Hepatic stellate cell (primary cell): ENCODE results near the gene LPAR1.
"Not testable (repeated sequence)": the region's sequence is repeated elsewhere in the genome, so short reads cannot be mapped to it uniquely, and the experiment has no call there.

Experiments
- DNase-seq: peaks from one replicate; pipeline ENCODE4 v3.0.0; 2011; ENCODE audit warnings: low spot score

The LPAR1 gene

GRCh38 chr9:111038331-111039230 is at the start of gene LPAR1:
Gene LPAR1 (minus strand): TSS chr9:111038470. CDS start chr9:110972117, 66,353 bp downstream.
- peak; percentile 42 for DNase-seq

- DNase-seq, result no peak
These were observed 40.2 kb upstream of the LPAR1 start for GRCh38 chr9:111078391-111079038.

- no peak for DNase-seq
These were observed 38.2 kb upstream of the LPAR1 start for GRCh38 chr9:111076519-111076918.

GRCh38 chr9:111076042-111076441 is 37.8 kb upstream of the LPAR1 start:
- DNase-seq, result no peak

GRCh38 chr9:111074395-111074794 is 36.1 kb upstream of the LPAR1 start:
- no peak for DNase-seq

- no peak for DNase-seq
These were observed 30.9 kb upstream of the LPAR1 start for GRCh38 chr9:111069183-111069582.

GRCh38 chr9:111068771-111069170 is 30.5 kb upstream of the LPAR1 start:
- DNase-seq, result no peak

- no peak for DNase-seq
These were observed 30.1 kb upstream of the LPAR1 start for GRCh38 chr9:111068383-111068730.

GRCh38 chr9:111066468-111066867 is 28.2 kb upstream of the LPAR1 start:
- DNase-seq, result no peak

- no peak for DNase-seq
These were observed 27.1 kb upstream of the LPAR1 start for GRCh38 chr9:111065414-111065813.

GRCh38 chr9:111064160-111064837 is 26.0 kb upstream of the LPAR1 start:
- no peak for DNase-seq

GRCh38 chr9:111063332-111063731 is 25.1 kb upstream of the LPAR1 start:
- DNase-seq, result no peak

GRCh38 chr9:111058166-111058565 is 19.9 kb upstream of the LPAR1 start:
- DNase-seq, result no peak

- DNase-seq, result no peak
These were observed 18.3 kb upstream of the LPAR1 start for GRCh38 chr9:111056538-111056937.

- DNase-seq, result no peak
These were observed 14.5 kb upstream of the LPAR1 start for GRCh38 chr9:111052791-111053190.

GRCh38 chr9:111051400-111051799 is 13.1 kb upstream of the LPAR1 start:
- no peak for DNase-seq

- DNase-seq, result no peak
These were observed 12.5 kb upstream of the LPAR1 start for GRCh38 chr9:111050819-111051218.

- not testable (repeated sequence) for DNase-seq
These were observed 9.0 kb upstream of the LPAR1 start for GRCh38 chr9:111047287-111047686.

- no peak for DNase-seq
These were observed 3.6 kb upstream of the LPAR1 start for GRCh38 chr9:111041902-111042301.

GRCh38 chr9:111040494-111040893 is 2.2 kb upstream of the LPAR1 start:
- no peak for DNase-seq

- peak; percentile 7 for DNase-seq
These were observed 1.1 kb upstream of the LPAR1 start for GRCh38 chr9:111039231-111039906.

GRCh38 chr9:111037708-111038330 is 451 bp downstream of the LPAR1 start:
- DNase-seq, result peak; percentile 20
